Adipose tissue (tissue), 3 donors: ENCODE results near the gene MRFAP1L1. TPM values are rescaled to one million over a fixed set of nuclear protein-coding genes. Genes with fewer than 3 reads are reported as not detected.
"Not testable (repeated sequence)": the region's sequence is repeated elsewhere in the genome, so short reads cannot be mapped to it uniquely, and the experiment has no call there.

ENCODE experiments used
- H3K27ac ChIP-seq: one replicate; pipeline ENCODE4 v1.5.1; 2013; ENCODE audit warnings: low read depth, low read length
- WGBS, 3 donors: extraction: QIAGEN DNeasy Blood & Tissue Kit; methylation state at CpG; one replicate each; pipeline ENCODE4 v1.1.7; 2013; 5-methylcytosine and 5-hydroxymethylcytosine counted together
- polyA plus RNA-seq, 3 donors: library from polyadenylated mRNA; stranded (reverse); fragments of 200-250 nt; gene quantifications; one replicate each; pipeline ENCODE4 v1.2.3, GENCODE V29; 2013
- donor health status: healthy with polysubstance abuse.
- donor health status: Bipolar disorder and iron deficiency.
- donor health status: healthy.

Gene MRFAP1L1
- polyA plus RNA-seq, 3 donors, result 23.3 to 66.1 (median 34.0) TPM

GRCh38 chr4:6674500-6675149 lies 35.0 kb downstream of the MRFAP1L1 start:
- H3K27ac ChIP-seq, result no peak overlapping the region
- 5% methylated on average over 39 to 40 of the region's 40 CpGs for WGBS, 3 donors

GRCh38 chr4:6673660-6674499 lies 35.8 kb downstream of the MRFAP1L1 start:
- H3K27ac ChIP-seq, result no peak overlapping the region
- WGBS, 3 donors, result 0 to 1% (median 0%) methylated on average over 71 to 89 of the region's 89 CpGs

- H3K27ac ChIP-seq, result not testable (repeated sequence)
- 24 to 38% (median 27%) methylated on average over 14 of the region's 14 CpGs for whole genome bisulfite sequencing, 3 donors
Measured at GRCh38 chr4:6673191-6673659, 36.4 kb downstream of the MRFAP1L1 start.

- 97 to 98% (median 98%) methylated on average over 22 to 33 of the region's 34 CpGs for WGBS, 3 donors
- not testable (repeated sequence) for H3K27ac ChIP-seq
Measured at GRCh38 chr4:6672541-6673190, 37.0 kb downstream of the MRFAP1L1 start.

DNA sequence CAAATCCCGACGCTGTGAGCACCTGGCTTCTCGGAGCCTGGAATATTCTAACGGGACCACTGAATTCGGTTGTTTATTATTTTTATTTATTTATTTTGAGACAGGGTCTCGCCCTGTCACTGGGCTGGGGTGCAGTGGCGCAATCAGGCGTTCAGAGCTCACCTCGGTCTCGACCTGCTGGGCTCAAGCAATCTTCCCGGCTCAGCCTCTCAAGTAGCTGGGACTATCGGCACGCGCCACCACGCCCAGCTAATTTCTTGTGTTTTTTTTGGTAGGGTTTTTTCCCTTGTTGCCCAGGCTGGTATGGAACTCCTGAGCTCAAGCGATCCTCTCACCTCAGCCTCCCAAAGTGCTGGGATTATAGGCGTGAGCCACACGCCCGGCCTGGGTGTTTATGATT lies 37.5 kb downstream of the MRFAP1L1 start:
- WGBS, 3 donors, result 95 to 96% (median 95%) methylated on average over 19 of the region's 19 CpGs

DNA sequence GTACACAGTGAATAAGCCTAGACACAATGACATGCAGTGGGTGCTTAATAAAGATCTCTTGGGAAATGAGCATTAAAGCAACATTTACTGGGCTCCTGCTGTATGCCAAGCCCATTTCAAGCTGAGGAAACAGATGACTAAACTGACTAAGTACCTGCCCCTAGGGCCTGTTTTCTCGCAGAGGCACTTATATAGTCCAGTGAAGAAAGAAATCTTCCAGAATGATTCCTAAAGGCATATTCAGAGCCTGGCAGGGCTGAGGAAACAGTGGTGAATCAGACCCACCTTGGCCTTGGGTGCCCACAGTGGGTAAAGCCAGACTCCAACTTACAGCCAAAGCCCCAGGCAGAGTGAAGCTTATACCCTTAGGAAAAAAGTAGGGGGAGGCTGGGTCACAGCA lies 38.0 kb downstream of the MRFAP1L1 start:
- WGBS, 3 donors, result 84 to 94% (median 91%) methylated on average over 1 of the region's 1 CpG
- no peak overlapping the region for H3K27ac ChIP-seq

More for the DNA sequence above, 37.5 kb downstream of the MRFAP1L1 start:
- H3K27ac ChIP-seq, result no peak overlapping the region

- 88 to 90% (median 89%) methylated on average over 11 of the region's 11 CpGs for WGBS, 3 donors
- H3K27ac ChIP-seq, result no peak overlapping the region
Measured at GRCh38 chr4:6668391-6668790, 41.3 kb downstream of the MRFAP1L1 start.

DNA sequence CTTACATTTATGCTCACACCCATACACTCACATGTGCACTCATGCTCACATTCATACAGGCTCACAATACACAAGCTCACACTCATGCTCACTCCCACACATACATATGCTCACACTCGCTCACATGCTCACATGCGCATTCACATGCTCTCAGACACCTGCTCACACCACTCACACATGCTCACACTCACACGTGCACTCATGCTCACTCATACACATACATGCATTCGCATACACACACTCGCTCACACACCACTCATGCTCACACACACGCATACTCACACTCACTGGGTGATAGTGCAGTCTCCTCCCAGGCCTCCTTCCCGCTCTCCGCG lies 44.4 kb downstream of the MRFAP1L1 start:
- no peak overlapping the region for H3K27ac ChIP-seq
- WGBS, 3 donors, result 91 to 96% (median 96%) methylated on average over 8 to 9 of the region's 9 CpGs

DNA sequence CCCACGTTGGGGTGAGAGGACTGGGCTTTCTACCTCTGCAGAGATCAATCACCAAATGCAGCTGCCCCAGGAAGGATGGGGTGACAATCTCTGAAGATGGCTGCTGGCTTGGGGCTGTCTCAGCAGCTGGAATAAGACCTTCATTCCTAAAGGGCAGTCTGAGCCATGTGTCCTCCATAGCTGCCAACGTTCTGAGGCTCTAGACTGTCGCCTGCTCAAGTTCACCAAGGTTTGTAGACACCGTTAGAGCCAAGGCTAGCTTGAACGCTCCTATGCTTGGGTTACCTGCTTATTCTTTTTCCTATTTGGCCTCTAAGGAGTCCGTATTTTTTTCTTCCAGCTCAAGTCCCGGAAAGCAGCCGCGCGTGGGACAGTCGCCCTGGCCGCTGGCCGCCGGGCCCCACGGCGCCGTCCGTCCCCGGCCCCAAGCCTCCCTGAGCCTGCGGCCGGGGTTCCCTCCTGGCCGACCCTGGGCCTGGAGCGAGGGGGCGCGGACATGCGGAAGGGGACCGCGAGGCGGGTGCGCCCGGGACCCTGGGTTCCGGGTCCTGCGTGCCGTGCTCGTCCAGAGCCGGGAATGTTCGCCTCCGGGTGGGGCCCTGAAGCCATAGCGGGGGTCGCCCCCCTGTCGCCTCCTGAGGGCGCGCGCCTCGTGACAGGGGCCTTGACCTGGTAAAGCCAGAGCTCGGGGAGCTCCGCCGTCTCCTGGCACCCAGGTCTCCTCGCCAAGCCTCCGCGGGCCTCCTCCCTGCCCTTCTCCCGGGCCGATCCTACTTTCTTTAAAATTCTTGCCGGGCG lies 45.9 kb downstream of the MRFAP1L1 start:
- 14 to 15% (median 14%) methylated on average over 47 to 55 of the region's 55 CpGs for WGBS, 3 donors
- no peak overlapping the region for H3K27ac ChIP-seq

DNA sequence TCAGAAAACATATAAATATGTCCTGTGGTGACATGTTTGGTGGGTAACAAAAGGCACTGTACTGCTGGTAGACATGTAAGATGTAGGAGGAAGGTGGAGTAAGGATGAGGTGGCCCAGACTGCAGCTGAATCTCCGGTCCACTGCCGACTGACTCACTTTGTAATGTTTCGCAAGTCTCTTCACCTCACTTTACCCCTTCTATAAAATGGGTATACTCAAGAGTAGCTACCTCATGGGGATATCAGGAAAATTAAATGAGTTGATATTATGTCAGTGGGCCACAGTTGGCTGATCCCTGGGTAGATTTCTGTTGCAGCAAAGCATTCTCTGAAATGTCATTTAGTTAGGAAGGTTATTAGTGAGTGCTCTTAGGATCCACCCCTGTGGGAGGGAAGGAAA lies 47.1 kb downstream of the MRFAP1L1 start:
- H3K27ac ChIP-seq, result no peak overlapping the region
- 89 to 97% (median 94%) methylated on average over 3 of the region's 3 CpGs for WGBS, 3 donors

- no peak overlapping the region for H3K27ac ChIP-seq
- WGBS, 3 donors, result 90 to 95% (median 93%) methylated on average over 3 of the region's 3 CpGs
Measured at GRCh38 chr4:6660430-6660829, 49.2 kb downstream of the MRFAP1L1 start.

- 73 to 96% (median 92%) methylated on average over 2 of the region's 2 CpGs for WGBS, 3 donors
Measured at GRCh38 chr4:6659897-6660296, 49.8 kb downstream of the MRFAP1L1 start.

GRCh38 chr4:6658597-6659075 lies 51.0 kb downstream of the MRFAP1L1 start:
- no peak overlapping the region for H3K27ac ChIP-seq
- WGBS, 3 donors, result 3 to 10% (median 7%) methylated on average over 52 of the region's 52 CpGs

More at GRCh38 chr4:6659897-6660296, 49.8 kb downstream of the MRFAP1L1 start:
- no peak overlapping the region for H3K27ac ChIP-seq

GRCh38 chr4:6658209-6658595 lies 51.5 kb downstream of the MRFAP1L1 start:
- 78 to 95% (median 88%) methylated on average over 7 of the region's 7 CpGs for WGBS, 3 donors
- no peak overlapping the region for H3K27ac ChIP-seq

Other genes with a start within 250 kb of the MRFAP1L1 start
- under 1 TPM; 0.09 to 0.34 (median 0.32) TPM for gene PPP2R2C, start 237.3 kb downstream of the MRFAP1L1 start, polyA plus RNA-seq
- 10 to 100 TPM in 2 of 3 donors, 1 to 10 TPM in 1; 8.7 to 14.9 (median 13.0) TPM for gene MAN2B2, start 134.7 kb downstream of the MRFAP1L1 start, polyA plus RNA-seq
- gene MRFAP1, start 69.2 kb downstream of the MRFAP1L1 start, polyA plus RNA-seq, result 100 to 1,000 TPM; 132 to 387 (median 251) TPM
- gene S100P, start 16.0 kb downstream of the MRFAP1L1 start, polyA plus RNA-seq, result 10 to 100 TPM in 2 of 3 donors, 1 to 10 TPM in 1; 1.2 to 77.3 (median 48.6) TPM
- 10 to 100 TPM in 1 of 3 donors, 1 to 10 TPM in 2; 4.7 to 10.8 (median 7.9) TPM for gene BLOC1S4, start 6.3 kb upstream of the MRFAP1L1 start, polyA plus RNA-seq
- gene KIAA0232, start 72.9 kb upstream of the MRFAP1L1 start, polyA plus RNA-seq, result 1 to 10 TPM; 3.8 to 9.8 (median 6.7) TPM
- 10 to 100 TPM; 12.2 to 22.9 (median 22.9) TPM for gene TBC1D14, start 200.0 kb upstream of the MRFAP1L1 start, polyA plus RNA-seq